HCT116 (cell line): Measurements from ENCODE around the gene YBX2. TPM values are rescaled to one million over a fixed set of nuclear protein-coding genes. Genes with fewer than 3 reads are reported as not detected.

ENCODE experiments used
- ATAC-seq: fragments of 200-7000 bp; cut with Tn5 transposase; 2 replicates; pipeline ENCODE4 v1.9.1; 2020; ENCODE audit warnings: mild to moderate bottlenecking, moderate library complexity
- BruUV-seq: library from RNA; stranded (reverse); fragments of 400-500 nt; replicated peaks from 2 replicates; lab custom pipeline; 2021; lab: Mats Ljungman, UMichigan
- CTCF ChIA-PET: fragments of 300-600 bp; sonication (Branson Sonifier 250); formaldehyde crosslinking; loops from one replicate; lab custom pipeline; 2021; ENCODE audit warnings: antibody characterized with exemption; lab: Charles Lee
- POLR2A ChIA-PET: fragments of 300-600, 350-600 bp; sonication (Branson Sonifier 250); formaldehyde crosslinking; loops from one replicate; lab custom pipeline; 2021; ENCODE audit warnings: antibody characterized with exemption; lab: Charles Lee
- RAD21 ChIA-PET, 2 experiments: fragments of 300-600 bp; sonication (Branson Sonifier 250); formaldehyde crosslinking; loops; one replicate each; lab custom pipeline; 2023; ENCODE audit warnings: low total read pairs in 2 of 2; ENCODE audit not compliant: uncharacterized antibody in 2 of 2, unreplicated experiment in 2 of 2, low non-redundant PET in 1 of 2; lab: Charles Lee
- DNase-seq: peaks from one replicate; pipeline ENCODE4 v3.0.0-alpha.2; 2010; ENCODE audit warnings: low read depth, low spot score
- H2AFZ ChIP-seq: fragments of 200-600 bp; shearing (Covaris generic), sonication (generic); 2 replicates; pipeline ENCODE4 v1.6.1; 2017; ENCODE audit warnings: low read depth, mixed run types, mixed read lengths, antibody characterized with exemption, low read length; ENCODE audit not compliant: poor library complexity, severe bottlenecking
- H3K27ac ChIP-seq: 2 replicates; pipeline ENCODE4 v1.5.1; 2012; ENCODE audit warnings: low read depth, low read length
- H3K27me3 ChIP-seq: fragments of 200-600 bp; sonication (generic); 2 replicates; pipeline ENCODE4 v1.6.1; 2016; ENCODE audit warnings: mixed run types, low read length, mixed read lengths; ENCODE audit not compliant: insufficient read depth
- H3K36me3 ChIP-seq, 2 experiments: fragments of 200-500 bp in 1 of 2; fragments of 200-600 bp in 1 of 2; sonication (Bioruptor generic) in 1 of 2; sonication (generic) in 1 of 2; 2 replicates each; pipeline versions ENCODE4 v1.5.1 to v1.6.1; 2014 to 2016; ENCODE audit warnings: low read length in 2 of 2, inconsistent platforms in 1 of 2, mixed read lengths in 1 of 2, mixed run types in 1 of 2; ENCODE audit not compliant: insufficient read depth in 2 of 2, control insufficient read depth in 1 of 2
- H3K4me1 ChIP-seq, 2 experiments: fragments of 200-600 bp in 1 of 2; sonication (generic) in 1 of 2; 2 replicates each; pipeline versions ENCODE4 v1.5.1 to v1.6.1; 2012 to 2017; ENCODE audit warnings: low read length in 2 of 2, inconsistent platforms in 1 of 2, mild to moderate bottlenecking in 1 of 2, mixed read lengths in 1 of 2, mixed run types in 1 of 2, moderate library complexity in 1 of 2; ENCODE audit not compliant: insufficient read depth in 2 of 2, control insufficient read depth in 1 of 2
- H3K4me2 ChIP-seq: fragments of 200-600 bp; sonication (generic); 2 replicates; pipeline ENCODE4 v1.6.1; 2017; ENCODE audit warnings: mixed run types, low read length, mixed read lengths
- H3K4me3 ChIP-seq, 2 experiments: fragments of 200-600 bp in 1 of 2; sonication (generic) in 1 of 2; replicated peaks in 1 of 2; 2 replicates each; pipeline ENCODE4 v1.5.1; 2011 to 2016; ENCODE audit warnings: low read length in 2 of 2, control low read depth in 1 of 2, low read depth in 1 of 2, mild to moderate bottlenecking in 1 of 2, mixed read lengths in 1 of 2, mixed run types in 1 of 2
- H3K79me2 ChIP-seq: fragments of 200-600 bp; sonication (generic); 2 replicates; pipeline ENCODE4 v1.6.1; 2017; ENCODE audit warnings: mild to moderate bottlenecking, mixed run types, low read length, moderate library complexity, mixed read lengths; ENCODE audit not compliant: insufficient read depth
- H3K9ac ChIP-seq: fragments of 200-600 bp; sonication (generic); 2 replicates; pipeline ENCODE4 v1.6.1; 2016; ENCODE audit warnings: low read length, mixed read lengths
- H3K9me2 ChIP-seq: fragments of 200-600 bp; sonication (generic), shearing (Covaris generic); 2 replicates; pipeline ENCODE4 v1.6.1; 2017; ENCODE audit warnings: mixed run types, mild to moderate bottlenecking, moderate library complexity; ENCODE audit not compliant: insufficient read depth
- H3K9me3 ChIP-seq, 2 experiments: fragments of 200-500 bp in 1 of 2; fragments of 200-600 bp in 1 of 2; sonication (Bioruptor generic) in 1 of 2; sonication (generic) in 1 of 2; 2 replicates each; pipeline ENCODE4 v1.6.1; 2014 to 2017; ENCODE audit warnings: low read length in 2 of 2, mixed read lengths in 2 of 2, inconsistent platforms in 1 of 2, low read depth in 1 of 2, mild to moderate bottlenecking in 1 of 2, mixed run types in 1 of 2, moderate library complexity in 1 of 2; ENCODE audit not compliant: control insufficient read depth in 1 of 2, insufficient read depth in 1 of 2
- H4K20me1 ChIP-seq: fragments of 200-600 bp; sonication (generic), shearing (Covaris generic); 2 replicates; pipeline ENCODE4 v1.6.1; 2017; ENCODE audit warnings: mixed run types, mild to moderate bottlenecking, moderate library complexity; ENCODE audit not compliant: insufficient read depth
- CEBPB ChIP-seq: IDR thresholded peaks from 2 replicates; pipeline ENCODE4 v1.6.1; 2012; ENCODE audit warnings: low read depth
- ELF1 ChIP-seq: IDR thresholded peaks from 2 replicates; pipeline ENCODE4 v1.6.1; 2012; ENCODE audit warnings: low read depth, borderline replicate concordance
- EZH2 ChIP-seq: fragments of 200-600 bp; sonication (generic); IDR thresholded peaks from 2 replicates; pipeline ENCODE4 v1.6.1; 2017; ENCODE audit warnings: antibody characterized with exemption, mixed run types
- EZH2phosphoT487 ChIP-seq: fragments of 200-600 bp; IDR thresholded peaks from 2 replicates; pipeline ENCODE4 v1.6.1; 2018; ENCODE audit warnings: antibody characterized with exemption, borderline replicate concordance
- FOSL1 ChIP-seq: IDR thresholded peaks from 2 replicates; pipeline ENCODE4 v1.6.1; 2012; ENCODE audit warnings: low read depth
- POLR2A ChIP-seq: IDR thresholded peaks from 2 replicates; pipeline ENCODE4 v1.7.0; 2011; ENCODE audit warnings: borderline replicate concordance; ENCODE audit not compliant: insufficient read depth, insufficient read length; ENCODE audit errors: extremely low read depth
- POLR2AphosphoS5 ChIP-seq: IDR thresholded peaks from 2 replicates; pipeline ENCODE4 v1.6.1; 2011; ENCODE audit warnings: mild to moderate bottlenecking, low read depth, low read length, moderate library complexity
- RAD21 ChIP-seq: IDR thresholded peaks from 2 replicates; pipeline ENCODE4 v1.6.1; 2012; ENCODE audit warnings: low read depth, mild to moderate bottlenecking
- SP1 ChIP-seq: IDR thresholded peaks from 2 replicates; pipeline ENCODE4 v1.6.1; 2012; ENCODE audit warnings: low read depth
- TCF7L2 ChIP-seq: IDR thresholded peaks from 2 replicates; pipeline ENCODE4 v1.7.0; 2011; ENCODE audit warnings: borderline replicate concordance, inconsistent platforms; ENCODE audit not compliant: insufficient read depth, insufficient read length; ENCODE audit errors: extremely low read depth
- YY1 ChIP-seq: IDR thresholded peaks from 2 replicates; pipeline ENCODE4 v1.6.1; 2011; ENCODE audit warnings: low read length, low read depth, moderate library complexity, mild to moderate bottlenecking; ENCODE audit not compliant: insufficient replicate concordance; ENCODE audit errors: extremely low read depth
- ZFX ChIP-seq: fragments of 450-650 bp; IDR thresholded peaks from 2 replicates; pipeline ENCODE4 v1.6.1; 2017
- ZNF274 ChIP-seq: fragments of 200-500 bp; sonication (Bioruptor generic); IDR thresholded peaks from 2 replicates; pipeline ENCODE4 v1.6.1; 2014; ENCODE audit warnings: mild to moderate bottlenecking, low read depth, low read length, inconsistent platforms
- intact Hi-C: fragments of 100-400 bp; cut with micrococcal nuclease; formaldehyde crosslinking; loops from 2 replicates; pipeline ENCODE4 v1.10.0; 2022
- total RNA-seq: library from RNA; stranded (reverse); gene quantifications from one replicate; pipeline ENCODE4 v1.2.1, GENCODE V29; 2021; ENCODE audit not compliant: unreplicated experiment
- TF ChIP-seq, protein P1 (sequence below): IDR thresholded peaks from 2 replicates; pipeline ENCODE4 v1.6.1; 2012
- TF ChIP-seq, protein P2 (sequence below): IDR thresholded peaks from 2 replicates; pipeline ENCODE4 v1.6.1; 2012; ENCODE audit warnings: low read depth
- TF ChIP-seq, protein P3 (sequence below): IDR thresholded peaks from 2 replicates; pipeline ENCODE4 v1.6.1; 2012

YBX2 gene
- total RNA-seq, 1 experiment from 2014 or later = 2.3 TPM

DNA sequence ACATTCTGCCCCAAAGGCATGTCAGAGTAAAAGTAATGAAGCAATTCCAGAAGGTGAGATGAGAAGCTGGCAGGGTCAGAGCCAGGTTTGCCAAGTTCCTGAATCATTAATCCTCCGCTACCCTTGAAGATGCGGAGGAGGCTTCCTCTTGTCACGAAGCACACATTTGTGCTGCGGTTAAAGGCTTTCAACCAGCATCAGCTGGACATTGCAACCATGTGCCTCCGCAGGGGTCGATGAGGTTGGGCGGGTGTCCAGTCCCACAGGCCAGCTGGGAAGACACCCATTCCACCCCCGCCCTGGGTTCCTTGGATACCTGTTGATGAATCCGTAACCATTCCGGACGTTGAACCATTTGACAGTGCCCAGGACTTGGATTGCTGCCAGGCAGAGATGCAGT is 1.3 kb downstream of the YBX2 start:
- Histone ChIP-seq H2AFZ (no peak overlapping the region), H3K4me1 (peaks cover 17 to 41% of the 10 kb centered on the region in 2 experiments; a peak in 3 of 4 replicates), H3K9me3 (no peaks in the 10 kb centered on the region), H4K20me1 (no peaks in the 10 kb centered on the region), H3K27ac (no peak overlapping the region), H3K4me2 (no peak overlapping the region), H3K4me3 (no peak overlapping the region), H3K27me3 (no peaks in the 10 kb centered on the region), H3K79me2 (no peaks in the 10 kb centered on the region), H3K36me3 (no peaks in the 10 kb centered on the region), H3K9ac (no peak overlapping the region), H3K9me2 (no peaks in the 10 kb centered on the region)
- ATAC-seq = no peak
- BruUV-seq = no TSS peak
- intact Hi-C loops = no loop called here
- TF ChIP-seq POLR2AphosphoS5 = no peak
- no peak for TF ChIP-seq ELF1
- no peak for TF ChIP-seq CEBPB
- no peak for TF ChIP-seq FOSL1
- TF ChIP-seq, protein P1, sequence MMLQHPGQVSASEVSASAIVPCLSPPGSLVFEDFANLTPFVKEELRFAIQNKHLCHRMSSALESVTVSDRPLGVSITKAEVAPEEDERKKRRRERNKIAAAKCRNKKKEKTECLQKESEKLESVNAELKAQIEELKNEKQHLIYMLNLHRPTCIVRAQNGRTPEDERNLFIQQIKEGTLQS = no peak
- no peak for TF ChIP-seq RAD21
- no peak for DNase-seq
- ChIA-PET CTCF (interaction anchor here (1.0 kb wide), 1 partner anchor 12 kb away, joined by 3 read pairs; the partner anchor contains the start of gene SLC2A4), RAD21 (interaction anchor here in 1 of 2 experiments (0.6 kb wide), 1 partner anchor 28 kb away, joined by 3 read pairs; no protein-coding TSS in a partner anchor), POLR2A (interaction anchor here (0.6 to 1.3 kb wide), 2 partner anchors 53 to 111 kb away, joined by 3 to 4 read pairs; partner anchors contain the start of genes PHF23 and TMEM256)

DNA sequence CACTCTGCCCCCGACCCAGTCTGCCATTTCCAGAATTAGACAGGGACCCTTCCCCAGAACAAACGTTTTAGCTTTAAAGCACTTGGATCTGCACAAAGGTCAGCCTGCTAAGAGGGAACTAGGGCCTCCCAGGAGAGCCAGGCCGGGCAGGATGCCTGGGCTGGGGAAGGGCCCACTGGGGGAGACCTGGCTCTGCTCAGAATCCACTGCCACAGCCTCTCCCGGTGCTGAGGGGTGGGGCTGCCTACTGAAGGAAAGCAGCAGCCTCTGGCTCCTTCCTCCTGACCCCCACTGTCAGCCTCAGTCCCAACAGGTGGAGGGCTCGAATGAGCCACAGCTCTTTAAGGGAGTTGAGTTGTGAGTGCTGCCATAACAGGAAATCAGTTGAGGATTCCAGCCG is 1.7 kb downstream of the YBX2 start:
- Histone ChIP-seq H3K9ac (no peak overlapping the region), H3K4me2 (no peak overlapping the region), H3K27me3 (no peaks in the 10 kb centered on the region), H3K4me1 (peaks cover 17 to 41% of the 10 kb centered on the region in 2 experiments; a peak in 3 of 4 replicates), H3K9me3 (no peaks in the 10 kb centered on the region), H3K4me3 (no peak overlapping the region), H3K27ac (no peak overlapping the region), H2AFZ (no peak overlapping the region), H3K79me2 (no peaks in the 10 kb centered on the region), H3K9me2 (no peaks in the 10 kb centered on the region), H4K20me1 (no peaks in the 10 kb centered on the region), H3K36me3 (no peaks in the 10 kb centered on the region)
- ATAC-seq = no peak
- POLR2A ChIA-PET = no interaction called here
- RAD21 ChIA-PET = no interaction called here
- intact Hi-C loops = no loop called here
- CTCF ChIA-PET = no interaction called here
- BruUV-seq = no TSS peak
- no peak for DNase-seq
- TF ChIP-seq, protein P2, sequence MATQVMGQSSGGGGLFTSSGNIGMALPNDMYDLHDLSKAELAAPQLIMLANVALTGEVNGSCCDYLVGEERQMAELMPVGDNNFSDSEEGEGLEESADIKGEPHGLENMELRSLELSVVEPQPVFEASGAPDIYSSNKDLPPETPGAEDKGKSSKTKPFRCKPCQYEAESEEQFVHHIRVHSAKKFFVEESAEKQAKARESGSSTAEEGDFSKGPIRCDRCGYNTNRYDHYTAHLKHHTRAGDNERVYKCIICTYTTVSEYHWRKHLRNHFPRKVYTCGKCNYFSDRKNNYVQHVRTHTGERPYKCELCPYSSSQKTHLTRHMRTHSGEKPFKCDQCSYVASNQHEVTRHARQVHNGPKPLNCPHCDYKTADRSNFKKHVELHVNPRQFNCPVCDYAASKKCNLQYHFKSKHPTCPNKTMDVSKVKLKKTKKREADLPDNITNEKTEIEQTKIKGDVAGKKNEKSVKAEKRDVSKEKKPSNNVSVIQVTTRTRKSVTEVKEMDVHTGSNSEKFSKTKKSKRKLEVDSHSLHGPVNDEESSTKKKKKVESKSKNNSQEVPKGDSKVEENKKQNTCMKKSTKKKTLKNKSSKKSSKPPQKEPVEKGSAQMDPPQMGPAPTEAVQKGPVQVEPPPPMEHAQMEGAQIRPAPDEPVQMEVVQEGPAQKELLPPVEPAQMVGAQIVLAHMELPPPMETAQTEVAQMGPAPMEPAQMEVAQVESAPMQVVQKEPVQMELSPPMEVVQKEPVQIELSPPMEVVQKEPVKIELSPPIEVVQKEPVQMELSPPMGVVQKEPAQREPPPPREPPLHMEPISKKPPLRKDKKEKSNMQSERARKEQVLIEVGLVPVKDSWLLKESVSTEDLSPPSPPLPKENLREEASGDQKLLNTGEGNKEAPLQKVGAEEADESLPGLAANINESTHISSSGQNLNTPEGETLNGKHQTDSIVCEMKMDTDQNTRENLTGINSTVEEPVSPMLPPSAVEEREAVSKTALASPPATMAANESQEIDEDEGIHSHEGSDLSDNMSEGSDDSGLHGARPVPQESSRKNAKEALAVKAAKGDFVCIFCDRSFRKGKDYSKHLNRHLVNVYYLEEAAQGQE = no peak
- TF ChIP-seq, protein P3, sequence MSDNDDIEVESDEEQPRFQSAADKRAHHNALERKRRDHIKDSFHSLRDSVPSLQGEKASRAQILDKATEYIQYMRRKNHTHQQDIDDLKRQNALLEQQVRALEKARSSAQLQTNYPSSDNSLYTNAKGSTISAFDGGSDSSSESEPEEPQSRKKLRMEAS = no peak
- no peak for TF ChIP-seq EZH2phosphoT487
- TF ChIP-seq FOSL1 = no peak
- TF ChIP-seq ZFX = no peak
- no peak for TF ChIP-seq ZNF274
- no peak for TF ChIP-seq POLR2A
- TF ChIP-seq, protein P1 = no peak
- TF ChIP-seq TCF7L2 = no peak
- no peak for TF ChIP-seq RAD21
- TF ChIP-seq EZH2 = no peak
- no peak for TF ChIP-seq YY1
- TF ChIP-seq POLR2AphosphoS5 = no peak
- no peak for TF ChIP-seq SP1
